HepG2 (cell line): ENCODE data around the gene MIEF2. TPM values are rescaled to one million over a fixed set of nuclear protein-coding genes. Genes with fewer than 3 reads are reported as not detected.

Experiments used
- ATAC-seq: fragments of 200-7000 bp; cut with Tn5 transposase; 3 replicates; pipeline ENCODE4 v1.9.1; 2020; ENCODE audit warnings: mild to moderate bottlenecking, moderate library complexity
- BruUV-seq: library from RNA; stranded (reverse); fragments of 400-500 nt; replicated peaks from 2 replicates; lab custom pipeline; 2021; lab: Mats Ljungman, UMichigan
- CTCF ChIA-PET: fragments of 300-600 bp; formaldehyde crosslinking; extraction: SDS; loops from one replicate; lab custom pipeline; 2021; ENCODE audit warnings: low total read pairs, inconsistent platforms, low intra/inter-chr PET ratio; lab: Yijun Ruan, JAX
- POLR2A ChIA-PET: fragments of 350-600 bp; sonication (Branson Sonifier 250); formaldehyde crosslinking; loops from one replicate; lab custom pipeline; 2020; ENCODE audit warnings: antibody characterized with exemption, inconsistent platforms; lab: Yijun Ruan, JAX
- DNase-seq: peaks from one replicate; pipeline ENCODE4 v3.0.0-alpha.2; 2015; ENCODE audit warnings: low spot score
- FAIRE-seq: peaks from 3 replicates; lab custom pipeline; 2011; peaks lifted over from hg19 to GRCh38; lab: Jason Lieb, UNC
- H2AFZ ChIP-seq: one replicate; pipeline ENCODE4 v1.6.1; 2011; ENCODE audit warnings: low read length, inconsistent platforms
- H3K27ac ChIP-seq: fragments of 300-600 bp; 3 replicates; pipeline ENCODE4 v1.8.0; 2011; ENCODE audit warnings: mixed run types, mild to moderate bottlenecking, mixed read lengths, low read length, inconsistent platforms; ENCODE audit not compliant: insufficient read depth; ENCODE audit errors: extremely low read length
- H3K27me3 ChIP-seq, 2 experiments: fragments of 200-600 bp in 1 of 2; 2 replicates in 1 of 2; 3 replicates in 1 of 2; pipeline versions ENCODE4 v1.6.0 to v1.8.0; 2011; ENCODE audit warnings: low read length in 2 of 2, mild to moderate bottlenecking in 2 of 2, moderate library complexity in 2 of 2, inconsistent platforms in 1 of 2; ENCODE audit not compliant: insufficient read depth in 2 of 2, control insufficient read depth in 1 of 2
- H3K36me3 ChIP-seq, 2 experiments: fragments of 200-600 bp in 1 of 2; replicated peaks in 1 of 2; 2 replicates in 1 of 2; 3 replicates in 1 of 2; pipeline versions ENCODE4 v1.5.1 to v1.8.0; 2011; ENCODE audit warnings: low read length in 2 of 2, inconsistent platforms in 1 of 2; ENCODE audit not compliant: insufficient read depth in 2 of 2, control insufficient read depth in 1 of 2
- H3K4me1 ChIP-seq: 2 replicates; pipeline ENCODE4 v1.5.1; 2012; ENCODE audit warnings: low read length, inconsistent platforms; ENCODE audit not compliant: insufficient read depth
- H3K4me2 ChIP-seq: 2 replicates; pipeline ENCODE4 v1.6.0; 2011; ENCODE audit warnings: low read depth, low read length, inconsistent platforms
- H3K4me3 ChIP-seq, 3 experiments: fragments of 200-600 bp in 1 of 3; sonication (generic), shearing (Covaris generic) in 1 of 3; replicated peaks in 1 of 3; 2 replicates each; pipeline ENCODE4 v1.5.1; 2011 to 2016; ENCODE audit warnings: low read length in 3 of 3, inconsistent platforms in 2 of 3, low read depth in 2 of 3, mild to moderate bottlenecking in 2 of 3, control low read depth in 1 of 3, mixed read lengths in 1 of 3; ENCODE audit not compliant: insufficient read depth in 1 of 3
- H3K79me2 ChIP-seq: one replicate; pipeline ENCODE4 v1.6.1; 2011; ENCODE audit warnings: low read length, inconsistent platforms; ENCODE audit not compliant: insufficient read depth
- H3K9ac ChIP-seq: 2 replicates; pipeline ENCODE4 v1.6.0; 2011; ENCODE audit warnings: mild to moderate bottlenecking, low read depth, low read length, inconsistent platforms; ENCODE audit not compliant: insufficient read depth
- H3K9me3 ChIP-seq: 2 replicates; pipeline ENCODE4 v1.5.1; 2012; ENCODE audit warnings: mild to moderate bottlenecking, low read length
- H4K20me1 ChIP-seq: 2 replicates; pipeline ENCODE4 v1.6.0; 2011; ENCODE audit warnings: inconsistent platforms, mild to moderate bottlenecking, low read length, moderate library complexity; ENCODE audit not compliant: insufficient read depth
- ATF2 ChIP-seq: sonication (generic); formaldehyde crosslinking; IDR thresholded peaks from 2 replicates; pipeline ENCODE4 v1.4.0; 2020; ENCODE audit warnings: missing genetic modification reagents
- DMTF1 ChIP-seq: sonication (generic); formaldehyde crosslinking; IDR thresholded peaks from 2 replicates; pipeline ENCODE4 v1.4.0; 2020; ENCODE audit warnings: mild to moderate bottlenecking, missing genetic modification reagents
- FOXA1 ChIP-seq, 2 experiments: fragments of 450-650 bp in 1 of 2; sonication (generic) in 1 of 2; formaldehyde crosslinking in 1 of 2; IDR thresholded peaks; 2 replicates each; pipeline versions ENCODE4 v1.4.0 to v1.6.1; 2016 to 2020; ENCODE audit warnings: missing genetic modification reagents in 1 of 2
- KMT2B ChIP-seq: IDR thresholded peaks from 2 replicates; pipeline ENCODE4 v1.6.1; 2016; ENCODE audit warnings: missing genetic modification reagents, missing compliant biosample characterization
- MAF1 ChIP-seq: sonication (generic); formaldehyde crosslinking; IDR thresholded peaks from 2 replicates; pipeline ENCODE4 v1.5.0; 2020; ENCODE audit warnings: missing genetic modification reagents, borderline replicate concordance
- MAFK ChIP-seq, 2 experiments: IDR thresholded peaks in 1 of 2; conservative IDR thresholded peaks in 1 of 2; 2 replicates each; pipeline ENCODE4 v1.6.1; 2011; ENCODE audit warnings: improper control_type of control experiment in 2 of 2, low read length in 2 of 2
- MAZ ChIP-seq, 2 experiments: sonication (generic) in 1 of 2; formaldehyde crosslinking in 1 of 2; IDR thresholded peaks; 2 replicates each; pipeline versions ENCODE4 v1.5.0 to v1.6.1; 2012 to 2020; ENCODE audit warnings: low read depth in 2 of 2, mild to moderate bottlenecking in 2 of 2, borderline replicate concordance in 1 of 2, improper control_type of control experiment in 1 of 2, low read length in 1 of 2, missing genetic modification reagents in 1 of 2, moderate library complexity in 1 of 2
- NR2F6 ChIP-seq, 2 experiments: IDR thresholded peaks; 2 replicates each; pipeline ENCODE4 v1.6.1; 2016; ENCODE audit warnings: antibody characterized with exemption in 1 of 2, mild to moderate bottlenecking in 1 of 2
- TAF15 ChIP-seq: fragments of 200-400 bp; formaldehyde crosslinking; IDR thresholded peaks from one replicate; pipeline ENCODE4 v1.6.1; 2018; ENCODE audit warnings: mild to moderate bottlenecking, low read depth, low read length; ENCODE audit not compliant: poor library complexity, severe bottlenecking
- ZBED4 ChIP-seq: sonication (generic); formaldehyde crosslinking; IDR thresholded peaks from 2 replicates; pipeline ENCODE4 v1.4.0; 2020; ENCODE audit warnings: missing genetic modification reagents, borderline replicate concordance
- ZKSCAN5 ChIP-seq: sonication (generic); formaldehyde crosslinking; IDR thresholded peaks from 2 replicates; pipeline ENCODE4 v1.5.1; 2020; ENCODE audit warnings: mild to moderate bottlenecking, missing genetic modification reagents
- ZNF598 ChIP-seq: sonication (generic); formaldehyde crosslinking; IDR thresholded peaks from 2 replicates; pipeline ENCODE4 v1.5.1; 2020; ENCODE audit warnings: mild to moderate bottlenecking, missing genetic modification reagents, borderline replicate concordance
- ZNF737 ChIP-seq: sonication (generic); formaldehyde crosslinking; IDR thresholded peaks from 2 replicates; pipeline ENCODE4 v1.5.0; 2020; ENCODE audit warnings: missing genetic modification reagents, mild to moderate bottlenecking, borderline replicate concordance
- WGBS: methylation state at CpG from one replicate; pipeline ENCODE4 v1.1.6; 2017; ENCODE audit warnings: low lambda C conversion rate; 5-methylcytosine and 5-hydroxymethylcytosine counted together
- in situ Hi-C: cut with HindIII; loops from 2 replicates; pipeline ENCODE4 v1.10.0; 2017; ENCODE audit warnings: low pct_unique_long_range_greater_than_20kb; ENCODE audit not compliant: extremely low pct_ligation_motif_present
- intact Hi-C: fragments of 100-400 bp; cut with micrococcal nuclease; formaldehyde crosslinking; loops from one replicate; pipeline ENCODE4 v1.10.0; 2022; ENCODE audit not compliant: unreplicated experiment
- polyA plus RNA-seq, 8 experiments: library from polyadenylated mRNA; depleted of rRNA in 3 of 8; stranded (reverse) in 7 of 8; unstranded in 1 of 8; fragments of >200 nt; fragmentation: Illumina TruSeq in 4 of 8; extraction: Trizol in 4 of 8; gene quantifications; 2 replicates each; pipeline versions ENCODE4 v1.2.1 to v1.2.3, GENCODE V29; 2011 to 2016; ENCODE audit warnings: low read depth in 4 of 8, missing spikeins in 1 of 8, mixed read lengths in 1 of 8; ENCODE audit not compliant: insufficient read depth in 1 of 8
- total RNA-seq, 5 experiments: library from RNA; depleted of rRNA; stranded (reverse); fragments of >200 nt; fragmentation: Illumina TruSeq; extraction: Trizol; gene quantifications; 2 replicates each; pipeline ENCODE4 v1.2.3, GENCODE V29; 2016; ENCODE audit warnings: low read depth in 1 of 5

The MIEF2 gene
- total and polyA plus RNA-seq, 2 of the 13 experiments (the other 11 are each of a cell fraction or from before 2014, with no cell fraction given): 6.0 to 8.0 TPM

- TF ChIP-seq MAF1 (CRISPR knock-in tag) (no peak), ZNF737 (no peak), ZBED4 (CRISPR knock-in tag) (no peak), TAF15 (no peak), ATF2 (CRISPR knock-in tag) (no peak)
Observed at GRCh38 chr17:18256776-18257175, 3.7 kb upstream of the MIEF2 start (continued).

- in situ Hi-C loops (loop anchor here (5.0 kb wide), 1 partner anchor 35 kb away; no protein-coding TSS in a partner anchor), intact Hi-C loops (loop anchor here (5.0 kb wide), 1 partner anchor 60 kb away; the partner anchor contains the start of gene SMCR8)
- ChIA-PET POLR2A (no interaction called here), CTCF (no interaction called here)
- H3K4me1 ChIP-seq: peaks cover 33% of the 10 kb centered on the region
- peaks cover 19 to 35% of the 10 kb centered on the region in 2 experiments; a peak in 4 of 5 replicates for H3K36me3 ChIP-seq
- H4K20me1 ChIP-seq: peaks cover 8% of the 10 kb centered on the region; the same call in 1 of the 2 replicates
- H3K9me3 ChIP-seq: no peaks in the 10 kb centered on the region
- H3K79me2 ChIP-seq: peaks cover 30% of the 10 kb centered on the region
- ATAC-seq (peak; percentile 8), DNase-seq (peak; percentile 26), FAIRE-seq (no peak)
- H3K27ac ChIP-seq: peak overlapping the region; percentile 82
- H3K27me3 ChIP-seq: no peaks in the 10 kb centered on the region; a peak in 1 of 5 replicates
- peak overlapping the region; percentile 94 for H3K9ac ChIP-seq
- no peak overlapping the region for H2AFZ ChIP-seq
- no TSS peak for BruUV-seq
- H3K4me3 ChIP-seq: peak overlapping the region; percentile 67 to 95 (median 87)
- H3K4me2 ChIP-seq: peak overlapping the region; percentile 99
- WGBS: 8% methylated on average over 12 of the region's 18 CpGs
- TF ChIP-seq ZKSCAN5 (no peak), MAZ (IDR thresholded peaks at IDR 0.05; ENCODE audit: borderline replicate concordance, low read depth, low read length) (0 out of 2 replicates have a peak, but pooled peaks have one; percentile 13), MAZ (CRISPR knock-in tag; IDR thresholded peaks at IDR 0.05; ENCODE audit: low read depth) (no peak), KMT2B (CRISPR knock-in tag) (no peak), FOXA1 (IDR thresholded peaks at IDR 0.05) (no peak), FOXA1 (CRISPR knock-in tag; IDR thresholded peaks at IDR 0.05) (no peak), ZNF598 (no peak), DMTF1 (CRISPR knock-in tag) (no peak), NR2F6 (IDR thresholded peaks at IDR 0.05) (0 out of 2 replicates have a peak, but pooled peaks have one; percentile 4), NR2F6 (CRISPR knock-in tag; IDR thresholded peaks at IDR 0.05) (no peak), MAFK (conservative IDR thresholded peaks at IDR 0.05 in 1 of 2, IDR thresholded peaks at IDR 0.05 in 1 of 2; ENCODE audit: low read length in 2 of 2) (no peak)
Observed at GRCh38 chr17:18257268-18257981, 3.0 kb upstream of the MIEF2 start.
